IMR-90 (cell line): Measurements from ENCODE around the gene STAP2. TPM values are rescaled to one million over a fixed set of nuclear protein-coding genes. Genes with fewer than 3 reads are reported as not detected.

Source experiments
- ATAC-seq: fragments of 200-7000 bp; cut with Tn5 transposase; 2 replicates; pipeline ENCODE4 v1.9.1; 2020; ENCODE audit warnings: low read depth, mild to moderate bottlenecking, moderate library complexity
- BruUV-seq: library from RNA; stranded (reverse); fragments of 400-500 nt; replicated peaks from 2 replicates; lab custom pipeline; 2021; lab: Mats Ljungman, UMichigan
- CTCF ChIA-PET: fragments of 300-600 bp; formaldehyde crosslinking; extraction: SDS; loops from one replicate; lab custom pipeline; 2021; ENCODE audit warnings: antibody characterized with exemption; lab: Yijun Ruan, JAX
- POLR2A ChIA-PET: fragments of 300-600 bp; sonication (Branson Sonifier 250); formaldehyde crosslinking; loops from one replicate; lab custom pipeline; 2022; ENCODE audit warnings: antibody characterized with exemption; ENCODE audit not compliant: unreplicated experiment; lab: Charles Lee
- DNase-seq: peaks from one replicate; pipeline ENCODE4 v3.0.0; 2013
- H2AFZ ChIP-seq: replicated peaks from 2 replicates; pipeline ENCODE3; 2013; ENCODE audit warnings: low read length, mild to moderate bottlenecking; ENCODE audit not compliant: poor library complexity
- H2AK5ac ChIP-seq: 2 replicates; pipeline ENCODE4 v1.6.1; 2013; ENCODE audit warnings: low read depth, low read length, inconsistent platforms
- H2AK9ac ChIP-seq: replicated peaks from 2 replicates; pipeline ENCODE3; 2013; ENCODE audit warnings: mild to moderate bottlenecking, low read depth, low read length, moderate library complexity; ENCODE audit not compliant: poor library complexity
- H2BK120ac ChIP-seq: 2 replicates; pipeline ENCODE4 v1.6.1; 2013; ENCODE audit warnings: low read depth, low read length, inconsistent platforms
- H2BK15ac ChIP-seq: 3 replicates; pipeline ENCODE4 v1.6.1; 2013; ENCODE audit warnings: low read depth, low read length, inconsistent platforms
- H2BK20ac ChIP-seq: 2 replicates; pipeline ENCODE4 v1.6.1; 2013; ENCODE audit warnings: low read depth, mild to moderate bottlenecking, inconsistent platforms, low read length, moderate library complexity
- H2BK5ac ChIP-seq: 2 replicates; pipeline ENCODE4 v1.6.1; 2013; ENCODE audit warnings: mild to moderate bottlenecking, low read depth, low read length, inconsistent platforms; ENCODE audit not compliant: poor library complexity, severe bottlenecking
- H3K14ac ChIP-seq: replicated peaks from 2 replicates; pipeline ENCODE4 v1.6.1; 2013; ENCODE audit warnings: low read depth, low read length, inconsistent platforms
- H3K18ac ChIP-seq: 2 replicates; pipeline ENCODE4 v1.6.1; 2013; ENCODE audit warnings: low read depth, low read length, control low read depth
- H3K23ac ChIP-seq: 2 replicates; pipeline ENCODE4 v1.6.1; 2013; ENCODE audit warnings: low read depth, low read length, inconsistent platforms
- H3K27ac ChIP-seq: 2 replicates; pipeline ENCODE4 v1.5.1; 2013; ENCODE audit warnings: mild to moderate bottlenecking, control low read depth, low read length; ENCODE audit not compliant: insufficient read depth
- H3K27me3 ChIP-seq: 2 replicates; pipeline ENCODE4 v1.6.1; 2013; ENCODE audit warnings: low read length; ENCODE audit not compliant: control insufficient read depth, insufficient read depth
- H3K36me3 ChIP-seq: 2 replicates; pipeline ENCODE4 v1.6.1; 2013; ENCODE audit warnings: low read length, mixed read lengths; ENCODE audit not compliant: control insufficient read depth, insufficient read depth
- H3K4ac ChIP-seq: 2 replicates; pipeline ENCODE4 v1.6.1; 2013; ENCODE audit warnings: low read depth, low read length, inconsistent platforms
- H3K4me1 ChIP-seq: 2 replicates; pipeline ENCODE4 v1.6.1; 2013; ENCODE audit warnings: low read length, mixed read lengths; ENCODE audit not compliant: control insufficient read depth, insufficient read depth
- H3K4me2 ChIP-seq: 2 replicates; pipeline ENCODE4 v1.6.1; 2013; ENCODE audit warnings: low read depth, mild to moderate bottlenecking, control low read depth, low read length, moderate library complexity
- H3K4me3 ChIP-seq: 2 replicates; pipeline ENCODE4 v1.5.1; 2013; ENCODE audit warnings: low read depth, mild to moderate bottlenecking, control low read depth, low read length, moderate library complexity; ENCODE audit not compliant: insufficient read depth
- H3K56ac ChIP-seq: 2 replicates; pipeline ENCODE4 v1.6.1; 2013; ENCODE audit warnings: low read length, inconsistent platforms; ENCODE audit not compliant: insufficient read depth; ENCODE audit errors: extremely low read depth
- H3K79me1 ChIP-seq, 2 experiments: 2 replicates each; pipeline ENCODE4 v1.6.1; 2013; ENCODE audit warnings: low read length in 2 of 2, inconsistent platforms in 1 of 2, low read depth in 1 of 2
- H3K9ac ChIP-seq: 2 replicates; pipeline ENCODE4 v1.6.1; 2013; ENCODE audit warnings: low read depth, low read length, control low read depth
- H3K9me1 ChIP-seq: 2 replicates; pipeline ENCODE4 v1.6.1; 2013; ENCODE audit warnings: low read length, inconsistent platforms; ENCODE audit not compliant: insufficient read depth
- H3K9me3 ChIP-seq: 2 replicates; pipeline ENCODE4 v1.6.1; 2013; ENCODE audit warnings: low read length; ENCODE audit not compliant: control insufficient read depth, insufficient read depth
- H4K20me1 ChIP-seq: 2 replicates; pipeline ENCODE4 v1.6.1; 2013; ENCODE audit warnings: low read length, inconsistent platforms; ENCODE audit not compliant: insufficient read depth
- H4K5ac ChIP-seq: 2 replicates; pipeline ENCODE4 v1.6.1; 2013; ENCODE audit warnings: mild to moderate bottlenecking, low read depth, low read length, control low read depth
- H4K8ac ChIP-seq, 2 experiments: 2 replicates each; pipeline ENCODE4 v1.6.1; 2013; ENCODE audit warnings: low read depth in 2 of 2, low read length in 2 of 2, control low read depth in 1 of 2, inconsistent platforms in 1 of 2
- H4K91ac ChIP-seq: 2 replicates; pipeline ENCODE4 v1.6.1; 2013; ENCODE audit warnings: low read depth, low read length, inconsistent platforms; ENCODE audit not compliant: insufficient read depth
- CTCF ChIP-seq: conservative IDR thresholded peaks from 2 replicates; pipeline ENCODE4 v1.5.1; 2012; ENCODE audit warnings: mild to moderate bottlenecking, low read depth, low read length, improper control_type of control experiment
- RAD21 ChIP-seq: IDR thresholded peaks from 2 replicates; pipeline ENCODE4 v1.6.1; 2012; ENCODE audit warnings: low read length, improper control_type of control experiment
- WGBS, 2 experiments: methylation state at CpG; one replicate each; pipeline versions ENCODE4 v1.1.5 to v1.1.7; 2013; ENCODE audit warnings: missing lambda C conversion rate in 2 of 2; ENCODE audit not compliant: insufficient read length in 1 of 2; ENCODE audit errors: extremely low coverage in 2 of 2; 5-methylcytosine and 5-hydroxymethylcytosine counted together
- dilution Hi-C: fragments of 300-500 bp; cut with HindIII; formaldehyde crosslinking; loops from one replicate; pipeline ENCODE4 v1.14.3; 2018; ENCODE audit warnings: low sequenced_read_pairs; ENCODE audit not compliant: unreplicated experiment
- in situ Hi-C: fragments of 300-500 bp; cut with MboI; formaldehyde crosslinking; loops from 3 replicates; pipeline ENCODE4 v1.14.3; 2019; ENCODE audit warnings: low sequenced_read_pairs, inconsistent platforms, mixed read lengths
- intact Hi-C: fragments of 100-400 bp; cut with micrococcal nuclease; formaldehyde crosslinking; loops from 2 replicates; pipeline ENCODE4 v1.10.0; 2022
- polyA plus RNA-seq, 3 experiments: library from polyadenylated mRNA; depleted of rRNA; stranded (reverse); fragments of >200 nt; gene quantifications; 2 replicates each; pipeline ENCODE4 v1.2.3, GENCODE V29; 2012; ENCODE audit warnings: low replicate concordance in 1 of 3
- total RNA-seq: library from RNA; depleted of rRNA; stranded (reverse); fragments of >200 nt; gene quantifications from 2 replicates; pipeline ENCODE4 v1.2.3, GENCODE V29; 2012

The STAP2 gene
- total and polyA plus RNA-seq, 2 of the 4 experiments (the other 2 are of a cell fraction): 1.3 to 3.4 TPM

DNA sequence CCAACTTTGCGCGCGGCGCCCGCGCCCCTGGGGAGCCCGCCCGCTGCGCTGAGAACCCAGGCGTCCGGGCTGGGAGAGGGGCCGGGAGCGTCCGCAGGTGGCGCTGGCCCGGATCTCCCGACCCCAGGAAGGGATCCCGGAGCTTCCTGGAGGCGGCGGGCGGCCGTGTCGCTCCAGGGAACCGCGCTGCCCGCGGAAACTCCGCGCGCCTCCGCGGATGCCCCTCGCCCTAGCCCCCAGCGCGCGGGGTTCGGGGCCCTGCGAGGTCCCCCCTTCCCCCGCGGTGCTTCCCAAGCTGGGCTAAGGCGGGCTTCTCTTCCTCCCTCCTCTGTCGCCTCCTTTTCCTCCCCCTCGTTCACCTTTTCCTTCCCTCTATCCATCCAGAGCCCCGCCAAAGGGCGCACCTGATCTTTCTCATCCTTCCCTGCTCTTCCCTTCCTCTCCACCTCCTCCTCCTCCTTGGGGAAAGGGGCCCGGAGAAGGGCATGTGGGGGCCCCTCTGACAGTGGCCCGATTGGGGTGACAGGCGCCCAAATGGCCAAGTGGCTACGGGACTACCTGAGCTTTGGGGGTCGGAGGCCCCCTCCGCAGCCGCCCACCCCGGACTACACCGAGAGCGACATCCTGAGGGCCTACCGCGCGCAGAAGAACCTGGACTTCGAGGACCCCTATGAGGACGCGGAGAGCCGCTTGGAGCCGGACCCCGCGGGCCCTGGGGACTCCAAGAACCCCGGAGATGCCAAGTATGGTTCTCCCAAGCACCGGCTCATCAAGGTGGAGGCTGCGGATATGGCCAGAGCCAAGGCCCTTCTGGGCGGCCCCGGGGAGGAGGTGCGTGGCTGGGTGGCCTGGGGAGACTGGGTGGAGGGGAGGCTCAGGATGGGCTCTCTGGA, 58.9 kb downstream of the STAP2 start:
- Histone ChIP-seq H3K27me3 (peaks cover 52% of the 10 kb centered on the region), H3K27ac (no peak overlapping the region), H2AK5ac (no peak overlapping the region), H4K8ac (no peak overlapping the region), H3K9me1 (no peaks in the 10 kb centered on the region), H3K4me2 (no peak overlapping the region), H3K9me3 (peaks cover 2% of the 10 kb centered on the region; the same call in 1 of the 2 replicates), H3K4me3 (no peak overlapping the region), H3K56ac (no peak overlapping the region), H3K79me1 (no peaks in the 10 kb centered on the region), H4K20me1 (no peaks in the 10 kb centered on the region), H3K4ac (no peak overlapping the region), H4K5ac (no peak overlapping the region), H3K36me3 (no peaks in the 10 kb centered on the region), H2BK15ac (no peak overlapping the region), H4K91ac (no peak overlapping the region), H3K14ac (no peak overlapping the region), H2BK20ac (no peak overlapping the region), H3K9ac (no peak overlapping the region), H2BK5ac (no peak overlapping the region), H3K4me1 (no peaks in the 10 kb centered on the region), H3K23ac (no peak overlapping the region), H2AK9ac (no peak overlapping the region), H3K18ac (no peak overlapping the region), H2BK120ac (no peak overlapping the region), H2AFZ (no peak overlapping the region)
- DNase-seq: no peak
- no peak for TF ChIP-seq CTCF
- no peak for TF ChIP-seq RAD21
- ChIA-PET POLR2A (no interaction called here), CTCF (no interaction called here)
- intact Hi-C loops (no loop called here), in situ Hi-C loops (no loop called here), dilution Hi-C loops (no loop called here)
- BruUV-seq: no TSS peak
- no peak for ATAC-seq
- 0% methylated on average over 7 of the region's 71 CpGs; no CpG with 5 or more reads in 1 of the 2 experiments for WGBS, 2 experiments
